ENCODE results near the gene TMEM74B. TPM values are rescaled to one million over a fixed set of nuclear protein-coding genes. Genes with fewer than 3 reads are reported as not detected.
"Not testable (repeated sequence)": the region's sequence is repeated elsewhere in the genome, so short reads cannot be mapped to it uniquely, and the experiment has no call there.

The TMEM74B gene
- total RNA-seq, 2 experiments from 2014 or later, result 0.17 TPM; not detected in 1

- Mint-ChIP-seq H3K9me3 (peaks cover 2% of the 10 kb centered on the region), H3K36me3 (ENCODE audit: low read depth) (peaks cover 46% of the 10 kb centered on the region), H3K4me3 (no peak overlapping the region), H3K27ac (no peak overlapping the region), H3K4me1 (ENCODE audit: low read depth) (peaks cover 2% of the 10 kb centered on the region), H3K27me3 (ENCODE audit: low read depth) (no peaks in the 10 kb centered on the region)
- intact Hi-C loops (cut with micrococcal nuclease), result no loop called here
- CTCF ChIA-PET, result interaction anchor here (0.5 to 1.2 kb wide), 2 partner anchors 262 to 354 kb away, joined by 3 read pairs; no protein-coding TSS in a partner anchor
- DNase-seq, result no peak
Observed at GRCh38 chr20:1150968-1151367, 33.8 kb downstream of the TMEM74B start.

GRCh38 chr20:1150218-1150617 is 34.6 kb downstream of the TMEM74B start:
- CTCF ChIA-PET, result interaction anchor here (0.6 to 1.2 kb wide), 3 partner anchors 36 to 261 kb away, joined by 3 read pairs; no protein-coding TSS in a partner anchor
- intact Hi-C loops (cut with micrococcal nuclease), result no loop called here
- H3K36me3 Mint-ChIP-seq (ENCODE audit: low read depth), result peaks cover 41% of the 10 kb centered on the region
- H3K4me3 Mint-ChIP-seq, result no peak overlapping the region
- H3K27ac Mint-ChIP-seq, result no peak overlapping the region
- H3K27me3 Mint-ChIP-seq (ENCODE audit: low read depth), result no peaks in the 10 kb centered on the region
- DNase-seq, result no peak
- H3K4me1 Mint-ChIP-seq (ENCODE audit: low read depth), result peaks cover 2% of the 10 kb centered on the region
- no peaks in the 10 kb centered on the region for H3K9me3 Mint-ChIP-seq

GRCh38 chr20:1149812-1150211 is 35.0 kb downstream of the TMEM74B start:
- not testable (repeated sequence) for H3K4me1 Mint-ChIP-seq (ENCODE audit: low read depth); H3K27me3 Mint-ChIP-seq (ENCODE audit: low read depth)
- peaks cover 37% of the 10 kb centered on the region for H3K36me3 Mint-ChIP-seq (ENCODE audit: low read depth)

GRCh38 chr20:1146957-1147356 is 37.8 kb downstream of the TMEM74B start:
- no peak for DNase-seq
- Mint-ChIP-seq H3K36me3 (ENCODE audit: low read depth) (peaks cover 28% of the 10 kb centered on the region), H3K9me3 (no peaks in the 10 kb centered on the region), H3K27ac (no peak overlapping the region), H3K4me1 (ENCODE audit: low read depth) (peaks cover 2% of the 10 kb centered on the region), H3K4me3 (no peak overlapping the region), H3K27me3 (ENCODE audit: low read depth) (no peaks in the 10 kb centered on the region)
- intact Hi-C loops (cut with micrococcal nuclease), result no loop called here
- CTCF ChIA-PET, result no interaction called here

More at GRCh38 chr20:1149812-1150211, 35.0 kb downstream of the TMEM74B start:
- H3K9me3 Mint-ChIP-seq; H3K27ac Mint-ChIP-seq; DNase-seq; H3K4me3 Mint-ChIP-seq; intact Hi-C loops (cut with micrococcal nuclease): not testable (repeated sequence)
- CTCF ChIA-PET, result interaction anchor here (0.6 to 1.2 kb wide), 2 partner anchors 115 to 261 kb away, joined by 3 read pairs; no protein-coding TSS in a partner anchor

- Mint-ChIP-seq H3K9me3 (no peaks in the 10 kb centered on the region), H3K27ac (no peak overlapping the region), H3K36me3 (ENCODE audit: low read depth) (peaks cover 32% of the 10 kb centered on the region), H3K27me3 (ENCODE audit: low read depth) (no peaks in the 10 kb centered on the region), H3K4me3 (no peak overlapping the region), H3K4me1 (ENCODE audit: low read depth) (no peaks in the 10 kb centered on the region)
- intact Hi-C loops (cut with micrococcal nuclease), result no loop called here
- DNase-seq, result no peak
- CTCF ChIA-PET, result no interaction called here
Observed at GRCh38 chr20:1144401-1145172, 40.2 kb downstream of the TMEM74B start.

- H3K4me1 Mint-ChIP-seq (ENCODE audit: low read depth), result peaks cover 15% of the 10 kb centered on the region
- H3K9me3 Mint-ChIP-seq, result no peaks in the 10 kb centered on the region
- peaks cover 58% of the 10 kb centered on the region for H3K36me3 Mint-ChIP-seq (ENCODE audit: low read depth)
- H3K4me3 Mint-ChIP-seq, result no peak overlapping the region
- CTCF ChIA-PET, result no interaction called here
- H3K27ac Mint-ChIP-seq, result no peak overlapping the region
- intact Hi-C loops (cut with micrococcal nuclease), result no loop called here
- no peak for DNase-seq
- H3K27me3 Mint-ChIP-seq (ENCODE audit: low read depth), result no peaks in the 10 kb centered on the region
Observed at GRCh38 chr20:1137236-1137635, 47.5 kb downstream of the TMEM74B start.

GRCh38 chr20:1134836-1135235 is 49.9 kb downstream of the TMEM74B start:
- H3K4me1 Mint-ChIP-seq (ENCODE audit: low read depth), result peaks cover 28% of the 10 kb centered on the region
- CTCF ChIA-PET, result interaction anchor here (1.6 kb wide), 1 partner anchor 10 kb away, joined by 4 read pairs; no protein-coding TSS in a partner anchor
- intact Hi-C loops (cut with micrococcal nuclease), result no loop called here

GRCh38 chr20:1134355-1134754 is 50.4 kb downstream of the TMEM74B start:
- Mint-ChIP-seq H3K9me3 (no peaks in the 10 kb centered on the region), H3K27me3 (ENCODE audit: low read depth) (no peaks in the 10 kb centered on the region), H3K4me3 (no peak overlapping the region), H3K36me3 (ENCODE audit: low read depth) (peaks cover 67% of the 10 kb centered on the region), H3K27ac (no peak overlapping the region), H3K4me1 (ENCODE audit: low read depth) (peaks cover 29% of the 10 kb centered on the region)
- intact Hi-C loops (cut with micrococcal nuclease), result no loop called here
- CTCF ChIA-PET, result no interaction called here
- DNase-seq, result no peak

More at GRCh38 chr20:1134836-1135235, 49.9 kb downstream of the TMEM74B start:
- no peaks in the 10 kb centered on the region for H3K9me3 Mint-ChIP-seq
- no peak for DNase-seq
- H3K4me3 Mint-ChIP-seq, result no peak overlapping the region
- H3K27me3 Mint-ChIP-seq (ENCODE audit: low read depth), result no peaks in the 10 kb centered on the region
- H3K36me3 Mint-ChIP-seq (ENCODE audit: low read depth), result peaks cover 65% of the 10 kb centered on the region
- no peak overlapping the region for H3K27ac Mint-ChIP-seq

GRCh38 chr20:1131354-1131753 is 53.4 kb downstream of the TMEM74B start:
- CTCF ChIA-PET, result no interaction called here
- DNase-seq, result no peak
- H3K4me1 Mint-ChIP-seq (ENCODE audit: low read depth), result peaks cover 33% of the 10 kb centered on the region

GRCh38 chr20:1130847-1131246 is 53.9 kb downstream of the TMEM74B start:
- Mint-ChIP-seq H3K36me3 (ENCODE audit: low read depth) (peaks cover 62% of the 10 kb centered on the region), H3K4me3 (no peak overlapping the region), H3K4me1 (ENCODE audit: low read depth) (peaks cover 36% of the 10 kb centered on the region), H3K9me3 (no peaks in the 10 kb centered on the region), H3K27ac (no peak overlapping the region), H3K27me3 (ENCODE audit: low read depth) (no peaks in the 10 kb centered on the region)
- DNase-seq, result no peak
- intact Hi-C loops (cut with micrococcal nuclease), result no loop called here
- CTCF ChIA-PET, result no interaction called here

More at GRCh38 chr20:1131354-1131753, 53.4 kb downstream of the TMEM74B start:
- H3K4me3 Mint-ChIP-seq, result no peak overlapping the region
- H3K36me3 Mint-ChIP-seq (ENCODE audit: low read depth), result peaks cover 63% of the 10 kb centered on the region
- intact Hi-C loops (cut with micrococcal nuclease), result no loop called here
- H3K9me3 Mint-ChIP-seq, result no peaks in the 10 kb centered on the region
- H3K27me3 Mint-ChIP-seq (ENCODE audit: low read depth), result no peaks in the 10 kb centered on the region
- no peak overlapping the region for H3K27ac Mint-ChIP-seq

Other genes with a start within 250 kb of the TMEM74B start
- gene RSPO4, start 182.7 kb downstream of the TMEM74B start, total RNA-seq, result not detected
- 100 to 1,000 TPM; 138 to 143 TPM for gene PSMF1, start 66.4 kb downstream of the TMEM74B start, total RNA-seq
- not detected for gene C20orf202, start 18.5 kb upstream of the TMEM74B start, total RNA-seq
- not detected for gene RAD21L1, start 41.1 kb upstream of the TMEM74B start, total RNA-seq
- 1 to 10 TPM; 6.7 to 7.3 TPM for gene SNPH, start 81.3 kb upstream of the TMEM74B start, total RNA-seq
- 1 to 10 TPM; 5.5 to 5.8 TPM for gene SDCBP2, start 144.2 kb upstream of the TMEM74B start, total RNA-seq
- 100 to 1,000 TPM; 232 to 237 TPM for gene FKBP1A, start 208.1 kb upstream of the TMEM74B start, total RNA-seq

Data from activated naive CD4-positive, alpha-beta T cell treated with anti-CD3 and anti-CD28 coated beads for 36 hours (primary cell).